Left hindlimb (tissue), 1 donor: ENCODE measurements around the gene PGAP2.
A peak's percentile ranks its signal among the peaks of the same experiment; 100 is the strongest.

Experiments
- DNase-seq: peaks from one replicate; pipeline ENCODE4 v3.0.0-alpha.2; 2018

PGAP2 gene

DNA sequence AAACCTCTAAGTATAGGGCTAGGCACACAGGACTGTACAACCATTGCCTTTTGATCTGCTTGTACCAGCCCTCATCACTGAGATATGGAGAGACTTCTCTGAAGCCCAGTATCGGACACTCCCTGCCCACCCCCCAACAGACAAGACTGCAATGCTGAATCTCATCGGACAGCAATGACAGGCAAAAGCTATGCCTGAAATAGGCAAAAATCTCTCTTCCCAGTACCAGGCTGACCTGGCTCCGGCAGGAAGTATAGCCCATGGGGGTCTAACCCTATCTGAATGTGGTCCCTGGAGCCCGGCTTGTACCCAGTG, 25.9 kb downstream of the PGAP2 start:
- DNase-seq = no peak

DNA sequence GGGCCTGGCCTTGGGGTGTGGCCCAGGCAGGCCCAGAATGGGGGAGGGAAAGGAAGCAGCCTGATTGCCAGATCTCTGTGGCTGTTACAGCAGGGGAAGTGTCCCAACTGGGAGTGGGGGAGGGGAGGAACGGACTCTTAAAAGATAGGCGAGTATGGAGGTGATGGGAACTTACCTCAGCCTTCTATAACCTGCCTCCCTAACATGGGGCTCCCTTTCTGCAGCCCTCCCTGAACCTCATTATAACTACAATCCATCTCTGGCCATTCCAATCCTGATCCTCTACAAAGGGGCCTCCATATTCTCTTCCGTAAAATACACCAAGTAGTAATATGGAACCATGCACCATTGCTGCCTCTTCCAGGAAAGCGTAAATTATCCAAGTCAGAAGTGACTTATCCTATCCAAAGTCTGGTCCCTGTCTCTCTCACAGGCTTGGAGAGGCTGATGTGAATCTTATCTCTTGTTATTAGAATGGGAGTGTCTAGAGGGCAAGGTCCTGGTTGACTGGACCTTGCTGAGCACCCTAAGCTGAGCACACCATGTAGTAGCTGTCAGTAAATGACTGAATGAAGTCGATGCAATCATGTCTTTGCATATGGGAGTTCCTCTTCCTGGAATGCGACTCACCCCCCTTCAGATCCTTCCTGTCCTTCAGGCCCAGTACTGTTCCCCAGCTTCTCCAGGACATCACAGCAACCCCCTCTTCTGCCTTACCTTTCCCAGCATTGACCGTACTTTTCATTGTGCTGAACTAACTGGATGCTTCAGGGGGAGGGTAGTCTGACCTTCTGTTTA, 26.5 kb downstream of the PGAP2 start:
- no peak for DNase-seq

DNA sequence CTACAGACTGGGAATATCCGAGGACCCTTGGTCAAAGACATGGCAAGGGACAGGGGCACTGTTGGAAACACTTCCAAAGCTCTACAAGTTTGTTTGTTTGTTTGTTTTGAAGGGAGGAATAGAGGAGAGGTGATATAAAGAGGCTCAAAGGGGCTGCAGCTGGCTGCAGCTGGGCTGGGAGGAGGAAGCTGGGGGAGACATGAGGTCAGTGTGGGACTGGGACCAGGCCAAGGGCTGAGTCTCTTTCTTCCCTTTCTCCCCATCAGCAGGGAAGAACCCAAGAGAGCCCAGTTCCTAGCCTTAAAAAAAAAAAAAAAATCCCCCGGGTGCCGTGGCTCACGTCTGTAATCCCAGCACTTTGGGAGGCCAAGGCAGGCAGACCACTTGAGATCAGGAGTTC, 27.4 kb downstream of the PGAP2 start:
- no peak for DNase-seq

DNA sequence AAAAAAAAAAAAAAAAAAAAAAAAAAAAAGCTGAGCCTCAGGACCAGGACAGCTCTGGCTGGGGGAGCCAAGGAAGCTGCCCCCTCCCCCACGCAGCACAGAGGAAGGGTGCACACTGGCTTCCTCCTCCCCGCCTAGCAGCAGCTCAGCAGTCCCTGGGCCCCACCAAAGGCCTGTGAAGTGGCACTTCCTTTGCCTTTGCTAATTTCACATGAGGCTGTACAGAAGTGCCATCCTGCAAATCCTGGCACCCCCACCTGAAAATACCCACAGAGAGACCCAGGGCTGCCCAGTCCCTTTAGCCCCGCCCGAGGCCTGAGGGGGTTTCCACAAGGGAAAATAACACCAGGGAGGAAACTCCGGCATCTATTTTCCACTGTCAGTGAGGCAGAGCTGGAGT, 28.5 kb downstream of the PGAP2 start:
- DNase-seq = no peak

DNA sequence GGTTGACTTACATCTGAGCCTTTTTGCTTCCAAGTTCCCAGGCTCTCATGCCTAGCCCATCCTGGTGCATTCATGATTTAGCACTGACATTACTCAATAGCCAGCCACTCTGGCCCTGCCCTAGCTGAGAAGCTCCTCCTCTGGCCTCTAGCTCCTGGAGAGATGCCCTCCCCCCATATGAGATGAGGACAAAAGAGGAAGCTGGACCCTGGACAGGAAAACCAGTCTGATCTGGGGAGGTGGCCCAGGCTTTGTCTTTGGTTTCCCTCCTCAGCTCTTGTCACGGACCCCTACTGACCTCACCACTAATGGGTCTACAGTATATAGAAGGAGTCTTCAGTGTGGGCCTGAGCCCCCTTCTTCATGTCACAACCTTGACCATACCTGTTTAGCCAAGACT, 29.4 kb downstream of the PGAP2 start:
- DNase-seq = no peak

DNA sequence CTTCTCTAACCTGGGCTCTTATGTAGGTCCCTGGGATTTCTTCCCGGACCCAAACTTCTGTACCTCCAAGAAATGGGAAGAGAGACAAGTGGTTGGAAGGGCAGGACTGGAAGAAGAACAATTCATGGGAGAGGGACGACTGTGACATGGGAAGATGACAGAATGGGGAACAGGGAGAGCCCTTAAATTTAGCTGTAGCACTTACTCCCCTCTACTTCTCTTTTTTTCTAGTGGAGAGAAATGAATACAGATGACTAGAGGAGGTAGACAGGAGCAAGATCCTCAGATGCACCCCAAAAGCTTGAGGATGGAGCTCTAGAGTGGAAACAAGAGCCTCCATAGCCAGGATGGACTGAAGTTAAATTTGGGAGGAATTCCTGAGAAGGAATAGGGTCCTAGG, 30.1 kb downstream of the PGAP2 start:
- DNase-seq = no peak

DNA sequence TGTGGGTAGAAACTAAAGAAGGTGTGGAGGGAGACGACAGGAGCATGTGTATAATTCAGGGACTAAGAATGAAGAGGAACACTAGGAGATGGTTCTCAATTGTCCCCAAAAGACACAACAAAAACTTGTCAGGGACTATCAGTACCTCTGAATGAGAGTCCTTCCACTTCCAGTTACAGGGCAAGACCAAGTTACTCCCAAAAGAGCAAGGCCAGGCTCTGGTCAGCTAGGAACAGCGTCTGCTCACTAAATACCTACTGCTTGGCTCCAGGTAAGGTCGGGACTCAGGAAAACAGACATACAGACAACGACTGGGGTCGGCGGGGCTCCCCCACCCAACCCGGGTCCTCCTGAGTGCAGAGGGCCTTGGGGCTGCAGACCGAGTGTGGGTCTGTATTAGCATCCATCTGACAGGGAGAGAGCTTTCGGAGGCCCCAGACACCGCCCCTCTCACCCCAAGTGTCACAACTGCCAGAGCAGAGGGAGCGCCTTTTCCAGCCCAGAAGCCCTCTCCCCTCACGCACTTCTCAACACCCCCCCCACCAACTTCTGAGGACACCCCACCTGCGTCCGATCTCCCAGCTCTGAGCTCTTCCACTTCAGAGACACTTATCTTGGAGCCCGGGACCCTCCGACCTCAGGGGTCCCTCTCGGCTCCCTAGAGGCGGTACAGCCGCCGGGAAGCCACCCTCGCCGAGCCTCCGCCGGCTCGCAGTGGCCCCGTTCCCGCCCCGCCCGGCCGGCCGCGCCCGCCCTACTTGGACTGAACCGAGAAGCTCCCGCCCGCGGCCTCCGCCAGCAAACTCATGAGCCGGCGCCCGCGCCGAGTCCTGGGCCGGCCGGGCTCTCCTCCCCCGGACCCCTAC, 31.9 kb downstream of the PGAP2 start:
- DNase-seq = peak; percentile 51

DNA sequence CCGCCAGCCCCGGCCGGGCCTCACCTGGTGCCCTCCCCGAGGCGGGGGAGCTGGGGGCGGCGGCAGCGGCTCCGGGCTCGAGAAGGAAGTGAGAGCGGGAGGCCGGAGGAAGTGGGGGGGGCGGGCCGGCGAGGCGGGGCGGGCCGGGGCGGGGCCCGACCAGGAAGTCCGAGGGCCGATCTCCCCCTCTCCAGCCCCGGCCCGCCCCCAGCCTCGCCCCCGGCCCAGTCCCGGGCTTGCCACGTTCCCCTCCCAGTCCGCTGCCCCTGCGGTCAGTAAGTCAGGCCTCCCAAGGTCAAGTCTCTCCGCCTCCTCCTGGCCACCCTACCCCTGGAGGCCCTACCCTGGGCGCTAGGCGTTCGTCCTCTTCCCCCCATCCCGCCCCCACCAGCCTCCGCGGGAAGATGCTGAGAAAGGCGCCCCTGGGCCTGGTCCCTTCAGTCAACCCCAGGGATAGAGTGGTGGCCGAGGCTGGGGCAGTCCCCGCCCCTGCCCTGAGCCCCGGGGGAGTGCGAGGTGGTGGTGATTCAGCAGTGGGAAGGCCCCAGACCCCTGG, 32.6 kb downstream of the PGAP2 start, which contains the start of gene RHOG:
RHOG (minus strand) TSS at position 90 of the 556 bp plus-strand sequence. CDS start 12,821 bp downstream, outside the sequence.
- peak; percentile 92 for DNase-seq

DNA sequence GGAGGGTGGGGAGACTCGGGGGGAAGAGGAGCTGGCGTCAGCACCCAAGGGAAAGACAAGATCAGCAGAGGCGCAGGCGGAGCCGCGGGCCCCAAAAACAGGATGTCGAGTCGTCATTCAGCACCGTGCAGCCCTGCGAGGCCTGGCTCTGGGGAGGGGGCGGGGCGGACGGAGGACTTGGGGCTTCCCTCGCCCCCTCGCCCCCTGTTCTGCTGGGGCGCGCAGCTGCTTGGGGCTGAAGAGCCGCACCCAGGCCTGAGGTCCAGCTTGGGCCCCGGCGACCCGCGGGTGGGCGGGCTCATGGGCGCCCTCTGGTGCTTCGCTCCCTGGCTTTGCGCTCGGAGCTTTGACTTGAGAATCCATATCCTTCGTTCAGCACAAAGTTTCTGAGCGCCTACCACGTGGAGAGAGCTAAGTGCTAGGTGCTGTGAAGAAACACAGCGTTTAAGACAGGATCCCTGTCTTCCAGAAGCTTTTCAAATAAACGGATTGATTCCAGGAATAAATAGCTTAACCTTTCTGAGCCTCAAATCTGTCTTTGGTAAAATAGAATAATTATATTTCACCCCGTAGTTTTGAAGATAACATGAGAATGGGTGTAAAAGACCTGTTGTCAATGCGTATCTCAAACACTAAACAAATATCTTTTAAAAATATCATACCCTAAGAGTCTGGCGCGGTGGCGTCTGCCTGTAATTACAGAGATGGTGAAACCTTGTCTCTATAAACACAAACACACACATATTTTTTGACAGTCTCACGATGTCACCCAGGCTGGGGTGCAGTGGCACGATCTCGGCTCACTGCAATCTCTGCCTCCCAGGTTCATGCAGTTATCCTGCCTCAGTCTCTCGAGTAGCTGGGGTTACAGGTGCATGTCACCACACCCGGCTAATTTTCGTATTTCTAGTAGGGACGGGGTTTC, 33.3 kb downstream of the PGAP2 start:
- peak; percentile 88 for DNase-seq

DNA sequence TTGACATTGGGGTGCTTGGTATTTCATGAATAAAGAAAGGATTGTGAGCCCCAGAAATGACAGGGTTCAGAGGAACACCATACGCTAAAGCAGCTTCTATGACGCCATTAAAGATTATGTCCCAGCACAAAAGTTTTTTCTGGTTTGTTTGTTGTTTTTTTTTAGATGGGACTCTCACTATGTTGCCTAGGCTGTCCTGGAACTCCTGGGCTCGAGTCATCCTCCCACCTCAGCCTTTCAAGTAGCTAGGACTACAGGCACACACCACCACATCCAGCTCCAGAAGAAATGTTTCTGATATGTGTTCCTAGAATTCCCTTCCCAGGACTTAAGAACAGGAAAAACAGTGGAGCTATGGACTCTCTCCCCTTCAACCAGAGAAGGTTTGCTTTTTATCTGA, 35.0 kb downstream of the PGAP2 start:
- no peak for DNase-seq

DNA sequence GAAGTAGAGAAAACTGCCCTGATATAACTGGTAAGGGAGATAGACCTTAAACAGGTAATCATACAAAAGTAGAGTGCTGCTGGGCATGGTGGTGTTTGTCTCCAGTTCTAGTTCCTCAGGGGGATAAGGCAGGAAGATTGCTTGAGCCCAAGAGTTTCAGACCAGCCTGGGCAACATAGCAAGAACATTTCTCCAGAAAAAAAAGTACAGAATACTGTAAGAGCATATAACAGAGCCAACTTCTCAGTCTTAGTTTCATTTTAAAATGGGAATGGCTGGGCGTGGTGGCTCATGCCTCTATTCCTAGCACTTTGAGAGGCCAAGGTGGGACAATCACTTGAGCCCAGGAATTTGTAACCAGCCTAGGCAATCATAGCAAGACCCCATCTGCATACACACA, 36.9 kb downstream of the PGAP2 start:
- DNase-seq = no peak

DNA sequence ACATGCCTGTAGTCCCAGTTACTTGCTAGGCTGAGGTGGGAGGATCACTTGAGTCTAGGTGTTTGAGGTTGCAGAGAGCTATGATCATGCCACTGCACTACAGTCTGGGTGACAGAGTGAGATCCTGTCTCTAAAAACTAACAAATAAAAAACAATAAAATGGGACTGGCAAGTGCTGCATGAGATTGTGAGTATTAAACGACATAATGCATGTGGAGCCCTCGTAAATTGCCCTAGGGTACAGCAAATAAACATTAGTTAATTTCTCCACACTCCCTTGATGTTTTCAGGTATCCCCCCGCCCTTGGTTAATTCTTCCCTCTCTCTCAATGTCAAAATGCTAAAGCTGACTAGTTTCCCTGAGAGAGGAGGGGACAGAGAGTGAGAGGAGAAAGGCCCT, 37.3 kb downstream of the PGAP2 start:
- DNase-seq = no peak

DNA sequence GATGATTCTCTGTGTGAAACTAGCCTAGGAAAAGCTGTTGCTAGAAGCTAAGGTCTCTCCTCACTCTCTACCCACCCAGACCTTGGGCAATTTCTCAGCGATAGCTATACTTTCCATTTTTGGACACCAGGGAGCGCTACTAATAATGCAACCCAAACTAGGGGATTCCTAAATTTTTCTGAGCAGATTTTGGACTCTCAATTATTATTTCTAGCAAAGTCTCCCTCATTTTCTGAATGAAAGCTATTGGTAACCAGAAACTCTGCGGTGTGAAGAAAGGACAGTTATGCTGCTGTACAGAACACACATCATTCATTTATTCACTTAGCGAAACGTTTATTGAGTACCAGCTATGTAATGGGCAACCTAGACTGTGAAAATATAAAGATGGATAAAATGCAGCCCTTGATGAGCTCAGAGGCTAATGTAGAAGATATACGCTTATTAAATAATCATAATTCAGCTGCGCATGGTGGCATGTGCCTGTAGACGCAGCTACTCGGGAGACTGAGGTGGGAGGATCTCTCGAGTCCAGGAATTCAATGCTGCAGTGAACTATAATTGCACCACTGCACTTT, 41.0 kb downstream of the PGAP2 start:
- DNase-seq = no peak

DNA sequence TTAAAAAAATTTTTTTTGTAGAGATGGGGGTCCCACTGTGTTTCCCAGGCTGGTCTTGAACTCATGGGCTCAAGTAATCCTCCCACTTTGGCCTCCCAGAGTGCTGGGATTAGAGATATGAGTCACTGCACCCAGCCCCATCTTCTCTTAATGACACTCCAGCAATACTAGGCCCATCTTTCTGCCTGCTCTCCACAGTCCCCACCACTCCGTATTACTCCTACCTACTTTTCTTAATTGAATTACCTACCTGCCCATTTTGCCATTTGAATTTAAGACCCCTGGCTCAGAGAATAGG, 45.1 kb downstream of the PGAP2 start:
- no peak for DNase-seq

DNA sequence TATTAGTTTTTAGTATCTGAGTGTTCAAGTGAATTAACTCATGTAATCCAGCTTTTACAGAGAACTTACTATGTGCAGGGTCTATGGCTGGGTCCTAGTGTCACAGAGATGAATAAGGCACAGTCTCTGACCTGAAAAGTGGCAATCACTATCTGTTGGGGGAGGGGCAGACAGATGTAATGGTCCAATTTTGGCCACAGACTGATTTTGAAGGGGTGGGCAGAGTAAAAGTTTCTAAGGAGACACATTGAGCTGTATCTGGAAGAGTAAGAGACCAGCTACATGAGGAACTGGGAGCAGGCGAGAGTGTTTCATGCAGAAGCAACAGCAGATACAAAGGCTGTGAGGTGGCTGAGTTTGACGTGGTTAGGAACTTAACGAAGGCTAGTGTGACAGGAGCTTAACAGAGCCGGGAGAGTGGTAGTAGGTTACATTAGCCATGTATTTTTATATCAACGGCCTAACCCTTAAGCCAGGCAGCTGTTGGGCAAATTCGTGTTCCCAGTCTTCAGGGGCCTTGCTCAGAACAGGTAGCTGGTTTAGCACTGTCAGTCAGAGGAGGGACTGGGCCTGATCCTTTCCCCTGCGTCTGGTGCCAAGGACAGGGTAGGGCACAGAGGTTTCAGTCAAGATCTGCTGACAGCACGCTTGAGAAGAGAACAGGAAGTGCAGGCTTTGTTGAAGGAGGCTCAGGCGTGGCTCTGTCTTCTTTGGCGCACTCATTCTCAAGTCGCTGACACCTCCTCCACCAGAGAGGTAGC, 45.7 kb downstream of the PGAP2 start:
- DNase-seq = no peak

DNA sequence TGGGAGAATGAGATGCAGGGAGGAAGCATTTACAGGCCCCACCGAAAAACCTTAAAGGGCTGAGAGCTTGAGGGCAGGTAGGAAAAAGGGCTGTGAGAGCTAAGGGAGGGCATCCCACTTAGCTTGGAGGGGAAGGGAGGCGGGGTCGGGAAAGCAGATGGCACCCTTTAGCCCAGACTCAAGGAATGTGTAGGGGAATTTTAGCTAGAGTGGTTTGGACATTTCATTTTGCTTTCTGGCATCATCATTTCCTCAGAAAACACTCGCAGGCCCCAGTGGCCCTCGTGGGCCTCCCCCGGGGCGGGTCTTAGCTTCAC, 46.3 kb downstream of the PGAP2 start:
- DNase-seq = no peak

DNA sequence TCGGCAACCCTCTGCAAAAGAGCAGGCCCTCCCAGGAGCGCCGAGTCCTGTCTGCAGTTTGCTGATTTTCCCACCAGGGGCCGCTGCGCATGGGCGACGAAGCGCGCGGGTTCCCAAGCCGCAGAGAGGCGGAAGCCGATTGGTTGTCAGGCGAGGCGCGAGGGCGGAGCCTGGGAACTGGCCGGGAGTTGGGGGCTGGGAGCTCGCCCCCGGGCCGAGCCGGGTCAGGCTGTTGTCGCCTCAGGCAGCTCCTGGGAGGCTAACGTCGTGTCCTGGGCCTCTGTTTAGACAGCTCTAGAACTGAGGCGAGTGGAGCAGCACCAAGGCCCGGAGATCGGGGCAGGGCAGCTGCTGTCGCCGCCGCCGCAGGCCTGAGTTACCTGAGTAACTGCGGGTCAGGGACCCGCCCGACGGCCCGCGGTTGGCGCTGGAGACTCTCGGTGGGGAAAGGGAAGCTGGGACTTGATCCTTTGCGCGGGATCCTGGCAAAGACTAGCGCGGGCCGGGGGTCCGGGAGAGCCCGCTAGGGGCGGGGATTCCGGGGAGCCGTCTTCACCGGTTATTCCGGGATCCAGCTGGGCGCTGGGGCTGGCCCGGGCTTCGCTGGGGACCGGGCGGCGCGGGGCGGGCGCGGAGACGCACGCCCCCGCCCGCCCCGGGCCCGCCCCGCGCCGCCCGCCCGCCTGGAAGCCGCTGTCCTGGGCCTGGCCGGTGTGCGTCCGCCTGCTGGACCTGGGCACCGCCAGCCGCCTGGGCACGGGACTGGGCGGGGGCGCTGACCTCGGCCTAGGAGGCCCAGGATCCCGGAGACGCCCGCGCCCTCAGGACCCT, 46.8 kb downstream of the PGAP2 start, which contains the start of gene STIM1:
STIM1 (plus strand) TSS at position 688 of the 831 bp plus-strand sequence. CDS start 607 bp downstream, outside the sequence.
- peak; percentile 95 for DNase-seq

DNA sequence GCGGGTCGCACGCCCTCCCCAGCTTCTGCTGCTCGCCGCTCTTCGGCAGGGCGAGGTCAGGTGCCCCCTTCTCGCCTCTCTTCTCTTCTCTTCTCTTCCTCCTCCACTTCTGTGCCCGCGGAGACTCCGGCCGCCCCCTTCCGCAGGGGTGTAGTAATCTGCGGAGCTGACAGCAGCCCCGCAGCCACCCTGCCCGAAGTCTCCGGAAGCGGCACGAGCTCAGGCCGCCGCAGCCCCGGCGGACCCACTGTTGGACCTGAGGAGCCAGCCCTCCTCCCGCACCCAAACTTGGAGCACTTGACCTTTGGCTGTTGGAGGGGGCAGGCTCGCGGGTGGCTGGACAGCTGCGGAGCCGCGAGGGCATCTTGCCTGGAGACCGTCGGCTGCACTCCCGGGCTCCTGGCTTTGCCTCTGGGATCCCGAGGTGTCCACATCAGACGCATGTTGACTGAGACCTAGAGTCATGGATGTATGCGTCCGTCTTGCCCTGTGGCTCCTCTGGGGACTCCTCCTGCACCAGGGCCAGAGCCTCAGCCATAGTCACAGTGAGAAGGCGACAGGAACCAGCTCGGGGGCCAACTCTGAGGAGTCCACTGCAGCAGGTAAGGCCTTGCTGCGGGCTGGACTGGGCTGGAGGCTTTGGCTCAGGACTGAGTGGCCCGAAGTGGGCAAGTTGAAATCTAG, 47.6 kb downstream of the PGAP2 start:
- DNase-seq = peak; percentile 64

DNA sequence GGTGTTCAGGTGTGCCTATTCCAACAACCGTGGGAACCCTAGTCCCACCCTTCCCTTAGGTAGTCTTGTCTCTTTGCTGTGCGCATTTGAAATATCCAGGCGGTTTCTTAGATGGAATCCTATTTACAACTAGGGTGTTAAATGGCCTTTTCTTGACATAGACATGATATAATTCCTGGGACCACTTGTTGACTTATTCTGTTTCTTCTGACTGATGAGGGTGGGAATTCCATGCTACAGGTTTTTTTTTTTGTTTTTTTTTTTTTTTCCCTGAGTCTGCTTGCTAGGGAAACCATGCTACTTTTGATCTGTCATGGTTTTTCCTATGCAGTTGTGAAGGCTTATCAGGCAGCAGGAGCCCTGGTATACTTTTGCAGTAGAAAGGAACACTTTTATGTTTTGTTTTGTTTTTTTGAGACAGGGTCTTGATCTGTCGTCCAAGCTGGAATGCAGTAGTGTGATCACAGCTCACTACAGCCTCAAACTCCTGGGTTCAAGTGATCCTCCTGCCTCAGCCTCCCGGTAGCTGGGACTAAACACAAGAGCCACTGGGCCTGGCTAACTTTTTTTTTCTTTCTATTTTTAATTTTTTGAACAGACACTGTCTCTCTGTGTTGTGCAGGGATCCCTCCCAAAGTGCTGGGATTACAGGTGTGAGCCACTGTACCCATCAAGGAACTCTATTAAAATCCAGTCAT, 48.6 kb downstream of the PGAP2 start:
- DNase-seq = no peak

DNA sequence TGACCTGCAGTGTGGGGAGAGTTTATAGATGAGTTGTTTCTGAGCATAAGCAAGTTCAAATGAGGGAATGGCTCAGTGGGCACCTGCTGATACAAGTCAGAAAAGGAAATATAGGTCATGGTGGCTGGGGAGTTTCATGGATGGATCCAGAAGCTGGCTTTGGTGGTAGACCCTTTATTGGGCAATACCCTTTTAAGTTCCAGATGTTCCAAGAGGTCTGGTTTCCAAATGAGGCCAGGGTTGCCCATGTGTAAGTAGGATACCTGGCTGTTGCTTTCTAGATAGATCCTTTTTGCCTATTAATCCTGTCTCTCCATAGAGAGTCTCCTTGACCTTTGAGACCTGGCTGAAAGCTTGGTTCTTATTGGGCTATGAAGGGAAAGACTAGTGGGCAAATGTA, 49.3 kb downstream of the PGAP2 start:
- DNase-seq = no peak
